ENCODE measurements around the gene JRKL.
A peak's percentile ranks its signal among the peaks of the same experiment; 100 is the strongest.
"Not testable (repeated sequence)": the region's sequence is repeated elsewhere in the genome, so short reads cannot be mapped to it uniquely, and the experiment has no call there.

JRKL gene

DNA sequence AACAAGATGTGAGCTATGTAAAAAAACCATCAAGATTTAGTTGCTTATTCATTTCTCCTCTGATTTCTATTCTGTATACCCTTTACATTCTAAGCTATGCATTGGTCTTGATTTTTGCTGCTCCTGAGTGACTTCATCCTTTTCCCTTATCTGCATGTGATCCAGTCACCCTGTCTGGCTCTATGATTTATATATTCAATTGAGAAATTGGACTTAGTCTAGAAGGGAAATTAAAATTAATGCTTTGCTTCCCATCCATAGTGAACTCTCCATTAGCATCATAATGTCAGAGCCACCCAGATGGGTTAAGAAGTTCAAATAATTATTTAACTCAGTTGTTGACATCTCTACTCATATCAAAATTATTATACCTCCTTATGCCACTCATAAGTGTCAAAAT, 5.0 kb downstream of the JRKL start:
- DNase-seq (ENCODE audit: low read depth) = no peak

DNA sequence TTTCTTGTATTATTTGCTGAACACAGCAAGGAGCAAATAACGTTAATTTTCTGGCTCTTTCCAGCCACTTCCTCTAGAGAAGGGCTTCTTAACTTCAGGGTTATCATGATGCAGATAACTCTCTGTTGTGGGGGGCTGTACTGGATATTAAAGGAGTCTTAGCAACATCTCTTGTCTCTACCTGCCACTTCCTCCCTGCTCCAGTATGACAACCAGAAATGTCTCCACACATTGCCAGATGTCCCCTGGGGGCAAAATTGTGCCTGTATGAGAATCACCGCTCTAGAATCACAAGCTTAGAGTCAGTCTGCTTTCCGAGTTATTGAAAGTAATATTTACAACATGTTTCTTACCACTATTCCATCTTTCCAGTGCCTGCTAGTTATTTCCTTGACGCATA, 6.8 kb downstream of the JRKL start:
- no peak for DNase-seq (ENCODE audit: low read depth)

DNA sequence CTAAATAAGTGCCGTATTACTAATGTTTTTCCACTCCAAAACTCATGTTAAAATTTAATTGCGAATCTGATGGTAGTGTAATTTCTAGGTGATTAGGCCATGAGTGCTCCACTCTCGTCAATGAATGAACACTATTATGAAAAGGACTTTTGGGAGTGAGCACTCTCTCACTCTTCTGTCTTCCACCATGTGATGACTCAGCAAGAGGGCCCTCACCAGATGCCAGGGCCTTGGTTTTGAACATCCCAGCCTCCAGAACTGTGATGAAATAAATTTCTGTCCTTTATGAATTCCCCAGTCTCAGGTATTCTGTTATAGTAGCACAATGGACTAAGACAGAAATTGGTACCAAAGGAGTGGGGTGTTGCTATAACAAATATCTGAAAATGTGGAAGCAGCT, 8.1 kb downstream of the JRKL start:
- no peak for DNase-seq (ENCODE audit: low read depth)

DNA sequence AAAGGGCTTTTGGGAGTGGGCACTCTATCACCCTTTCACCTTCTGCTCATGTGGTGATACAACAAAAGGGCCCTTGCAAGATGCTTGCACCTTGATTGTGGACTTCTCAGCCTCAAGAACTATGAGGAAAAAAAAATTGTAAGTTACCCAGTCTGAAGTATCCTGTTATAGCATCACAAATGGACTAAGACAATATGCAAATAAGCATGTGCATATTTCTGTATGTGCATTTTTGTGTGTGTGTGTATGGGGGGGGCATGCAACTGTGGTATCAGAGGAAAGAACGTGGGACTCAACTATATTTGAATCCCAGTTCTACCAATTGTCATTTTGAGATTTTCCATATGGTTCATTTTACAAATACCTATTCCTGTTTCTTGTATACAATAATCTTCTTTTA, 10.9 kb downstream of the JRKL start:
- DNase-seq (ENCODE audit: low read depth) = no peak

DNA sequence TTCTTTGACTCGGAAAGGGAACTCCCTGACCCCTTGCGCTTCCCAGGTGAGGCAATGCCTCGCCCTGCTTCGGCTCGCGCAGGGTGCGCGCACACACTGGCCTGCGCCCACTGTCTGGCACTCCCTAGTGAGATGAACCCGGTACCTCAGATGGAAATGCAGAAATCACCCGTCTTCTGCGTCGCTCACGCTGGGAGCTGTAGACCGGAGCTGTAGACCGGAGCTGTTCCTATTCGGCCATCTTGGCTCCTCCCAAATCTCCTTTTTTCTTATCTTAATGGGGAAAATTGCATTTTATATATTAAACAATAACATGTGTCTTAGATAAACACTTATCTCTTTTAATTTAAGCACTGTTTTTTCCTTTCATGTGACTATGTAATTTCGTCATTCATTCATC, 21.6 kb downstream of the JRKL start:
- not testable (repeated sequence) for DNase-seq (ENCODE audit: low read depth)

DNA sequence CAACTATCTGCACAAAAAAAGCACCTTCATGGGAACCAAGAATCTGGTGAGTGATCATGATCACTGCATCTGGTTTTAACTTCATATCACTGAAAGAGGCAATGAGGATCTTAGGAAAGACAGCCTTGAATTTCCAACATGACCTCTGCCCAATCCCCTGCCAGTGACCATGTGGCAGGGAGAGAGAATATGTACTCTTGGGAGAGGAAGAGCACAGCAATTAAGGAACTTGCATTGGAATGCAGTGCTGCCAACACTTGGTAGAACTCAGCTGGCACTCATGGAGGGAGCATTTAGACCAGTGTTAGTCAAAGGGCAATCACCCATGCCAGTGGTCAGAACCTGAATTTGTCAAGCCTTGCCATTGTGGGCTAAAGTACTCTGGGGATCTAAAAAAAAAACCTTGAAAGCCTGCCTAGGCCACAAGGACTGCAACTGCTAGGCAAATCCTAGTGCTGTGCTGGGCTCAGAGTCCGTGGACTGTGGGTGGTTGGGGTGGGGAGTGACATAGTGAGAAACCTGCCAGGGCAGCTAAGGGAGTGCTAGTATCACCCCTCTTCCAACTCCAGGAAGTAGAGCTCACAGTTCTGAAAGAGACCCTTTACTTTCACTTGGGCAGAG, 23.1 kb downstream of the JRKL start:
- no peak for DNase-seq (ENCODE audit: low read depth)

DNA sequence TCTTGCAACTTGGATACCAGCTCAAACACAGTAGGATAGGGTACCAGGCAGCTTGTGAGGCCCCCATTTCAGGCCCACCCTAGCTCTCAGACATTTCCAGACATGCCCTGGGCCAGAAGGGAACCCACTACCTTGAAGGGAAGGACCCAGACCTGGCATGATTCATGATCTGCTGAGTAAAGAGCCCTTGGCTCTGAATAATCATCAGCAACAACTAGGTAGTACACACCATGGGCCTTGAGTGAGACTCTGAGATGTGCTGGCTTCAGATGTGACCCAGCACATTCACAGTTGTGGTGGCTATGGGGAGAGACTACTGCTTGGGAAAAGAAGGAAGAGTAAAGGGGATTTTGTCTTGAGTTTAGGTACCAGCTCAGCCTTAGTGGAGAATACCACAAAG, 23.6 kb downstream of the JRKL start:
- no peak for DNase-seq (ENCODE audit: low read depth)

DNA sequence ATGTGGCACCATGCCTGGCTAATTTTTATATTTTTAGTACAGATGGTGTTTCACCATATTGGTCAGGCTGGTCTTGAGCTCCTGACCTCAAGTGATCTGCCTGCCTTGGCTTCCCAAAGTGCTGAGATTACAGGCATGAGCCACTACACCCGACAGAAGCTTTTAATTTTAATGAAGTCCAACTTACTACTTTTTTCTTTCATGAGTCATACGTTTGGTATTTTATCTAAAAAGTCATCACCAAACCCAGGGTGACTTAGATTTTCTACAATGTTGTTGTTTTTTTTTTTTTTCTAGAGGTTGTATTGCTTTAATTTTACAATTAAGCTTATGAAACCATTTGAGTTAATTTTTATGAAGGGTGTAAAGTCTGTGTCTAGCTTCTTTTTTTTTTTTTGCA, 34.9 kb downstream of the JRKL start:
- DNase-seq (ENCODE audit: low read depth) = peak; percentile 63

DNA sequence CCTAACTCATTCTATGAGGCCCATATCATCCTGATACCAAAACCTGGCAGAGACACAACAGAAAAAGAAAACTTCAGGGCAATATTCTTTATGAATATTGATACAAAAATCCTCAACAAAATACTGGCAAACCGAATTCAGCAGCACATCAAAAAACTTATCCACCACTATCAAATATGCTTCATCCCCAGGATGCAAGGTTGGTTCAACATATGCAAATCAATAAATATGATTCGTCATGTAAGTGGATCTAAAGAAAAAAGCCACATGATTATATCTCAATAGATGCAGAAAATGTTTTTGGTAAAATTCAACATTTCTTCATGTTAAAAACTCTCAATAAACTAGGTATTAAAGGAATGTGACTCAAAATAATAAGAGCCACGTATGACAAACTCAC, 40.9 kb downstream of the JRKL start:
- no peak for DNase-seq (ENCODE audit: low read depth)

DNA sequence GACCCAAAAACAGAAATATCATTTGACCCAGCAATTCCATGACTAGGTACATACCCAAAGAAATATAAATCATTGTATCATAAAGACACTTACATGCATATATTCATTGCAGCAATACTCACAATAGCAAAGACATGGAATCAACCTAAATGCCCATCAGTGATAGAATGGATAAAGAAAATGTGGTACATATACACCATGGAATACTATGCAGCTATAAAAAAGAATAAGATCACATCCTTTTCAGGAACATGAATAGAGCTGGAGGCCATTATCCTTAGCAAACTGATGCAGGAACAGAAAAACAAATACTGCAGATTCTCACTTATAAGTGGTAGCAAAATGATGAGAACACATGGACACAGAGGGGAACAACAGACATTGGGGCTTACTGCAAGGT, 42.8 kb downstream of the JRKL start:
- not testable (repeated sequence) for DNase-seq (ENCODE audit: low read depth)
